GM12878 (cell line): ENCODE results near the gene SOBP. TPM values are rescaled to one million over a fixed set of nuclear protein-coding genes. Genes with fewer than 3 reads are reported as not detected.

Source experiments
- ATAC-seq: fragments of 200-7000 bp; cut with Tn5 transposase; 3 replicates; pipeline ENCODE4 v1.9.1; 2020; ENCODE audit warnings: mild to moderate bottlenecking, moderate library complexity
- BruUV-seq: library from RNA; stranded (reverse); fragments of 400-500 nt; replicated peaks from 2 replicates; lab custom pipeline; 2021; lab: Mats Ljungman, UMichigan
- CTCF ChIA-PET: fragments of 300-600 bp; sonication (Branson Sonifier 250); formaldehyde crosslinking; extraction: SDS; loops from one replicate; lab custom pipeline; 2021; ENCODE audit warnings: inconsistent platforms; lab: Yijun Ruan, JAX
- POLR2A ChIA-PET: fragments of 350-600 bp; formaldehyde crosslinking; extraction: SDS; loops from one replicate; lab custom pipeline; 2021; ENCODE audit warnings: inconsistent platforms; lab: Charles Lee
- RAD21 ChIA-PET: fragments of 300-600 bp; sonication (Branson Sonifier 250); formaldehyde crosslinking; loops from one replicate; lab custom pipeline; 2023; ENCODE audit warnings: antibody characterized with exemption; ENCODE audit not compliant: unreplicated experiment; lab: Charles Lee
- SMC1A ChIA-PET: fragments of 300-600 bp; sonication (Branson Sonifier 250); formaldehyde crosslinking; loops from one replicate; lab custom pipeline; 2023; ENCODE audit not compliant: unreplicated experiment, uncharacterized antibody; lab: Charles Lee
- DNase-seq: peaks from one replicate; pipeline ENCODE4 v3.0.0-alpha.2; 2011; ENCODE audit warnings: low read depth, low spot score
- FAIRE-seq: peaks from 3 replicates; lab custom pipeline; 2011; peaks lifted over from hg19 to GRCh38; lab: Jason Lieb, UNC
- H2AFZ ChIP-seq: 2 replicates; pipeline ENCODE4 v1.6.0; 2011; ENCODE audit warnings: low read depth, low read length, control low read depth; ENCODE audit not compliant: control insufficient read depth
- H3K27ac ChIP-seq: 2 replicates; pipeline ENCODE4 v1.5.1; 2011; ENCODE audit warnings: control low read depth; ENCODE audit not compliant: control insufficient read depth, insufficient read depth
- H3K27me3 ChIP-seq, 2 experiments: replicated peaks in 1 of 2; 2 replicates each; pipeline versions ENCODE4 v1.6.0 to v1.6.1; 2011; ENCODE audit warnings: low read length in 1 of 2; ENCODE audit not compliant: control insufficient read depth in 2 of 2, insufficient read depth in 2 of 2
- H3K36me3 ChIP-seq, 2 experiments: 2 replicates each; pipeline ENCODE4 v1.5.1; 2011; ENCODE audit warnings: low read length in 1 of 2; ENCODE audit not compliant: control insufficient read depth in 2 of 2, insufficient read depth in 2 of 2
- H3K4me1 ChIP-seq: 2 replicates; pipeline ENCODE4 v1.6.1; 2011; ENCODE audit warnings: mild to moderate bottlenecking, low read length, moderate library complexity, mixed read lengths; ENCODE audit not compliant: control insufficient read depth, insufficient read depth
- H3K4me2 ChIP-seq: 2 replicates; pipeline ENCODE4 v1.6.0; 2011; ENCODE audit warnings: control low read depth; ENCODE audit not compliant: control insufficient read depth, insufficient read depth
- H3K4me3 ChIP-seq: fragments of 200-600 bp; sonication (generic); 2 replicates; pipeline ENCODE4 v1.5.1; 2016
- H3K79me2 ChIP-seq: 2 replicates; pipeline ENCODE4 v1.6.0; 2011; ENCODE audit warnings: low read length; ENCODE audit not compliant: control insufficient read depth, insufficient read depth
- H3K9ac ChIP-seq: 2 replicates; pipeline ENCODE4 v1.8.0; 2011; ENCODE audit warnings: low read length, control low read depth, mixed read lengths; ENCODE audit not compliant: control insufficient read depth, insufficient read depth
- H3K9me3 ChIP-seq: replicated peaks from 3 replicates; pipeline ENCODE4 v1.5.1; 2011; ENCODE audit warnings: mild to moderate bottlenecking, low read length; ENCODE audit not compliant: control insufficient read depth, insufficient read depth
- H4K20me1 ChIP-seq: 2 replicates; pipeline ENCODE4 v1.6.0; 2011; ENCODE audit not compliant: control insufficient read depth, insufficient read depth
- BCL3 ChIP-seq: IDR thresholded peaks from 2 replicates; pipeline ENCODE4 v1.6.1; 2011; ENCODE audit warnings: borderline replicate concordance, low read depth, mild to moderate bottlenecking, moderate library complexity, low read length; ENCODE audit not compliant: insufficient read depth, poor library complexity, severe bottlenecking
- HSF1 ChIP-seq: fragments of 150-350 bp; IDR thresholded peaks from 2 replicates; pipeline ENCODE4 v1.6.1; 2014; ENCODE audit warnings: mild to moderate bottlenecking, low read depth, low read length
- PML ChIP-seq: IDR thresholded peaks from 2 replicates; pipeline ENCODE4 v1.6.1; 2012; ENCODE audit warnings: low read length, inconsistent platforms
- RCOR1 ChIP-seq: conservative IDR thresholded peaks from 2 replicates; pipeline ENCODE4 v1.6.1; 2012; ENCODE audit warnings: low read depth, low read length, improper control_type of control experiment
- RFX5 ChIP-seq: IDR thresholded peaks from 2 replicates; pipeline ENCODE4 v1.6.1; 2011; ENCODE audit warnings: low read depth, low read length, improper control_type of control experiment
- SUZ12 ChIP-seq: fragments of 200-600 bp; sonication (generic); IDR thresholded peaks from one replicate; pipeline ENCODE4 v1.6.1; 2018; ENCODE audit warnings: antibody characterized with exemption, mild to moderate bottlenecking; ENCODE audit not compliant: unreplicated experiment
- WGBS: methylation state at CpG from one replicate; pipeline ENCODE4 v1.1.6; 2016; ENCODE audit warnings: low lambda C conversion rate; ENCODE audit not compliant: insufficient replicate concordance, insufficient coverage; ENCODE audit errors: missing lambda C conversion rate; 5-methylcytosine and 5-hydroxymethylcytosine counted together
- in situ Hi-C: fragments of 300-500 bp; cut with MboI; formaldehyde crosslinking; loops from 9 replicates; pipeline ENCODE4 v1.14.3; 2018; ENCODE audit warnings: mixed read lengths
- intact Hi-C: fragments of 100-400 bp; cut with micrococcal nuclease; formaldehyde crosslinking; loops from one replicate; pipeline ENCODE4 v1.14.2; 2022; ENCODE audit not compliant: unreplicated experiment
- polyA plus RNA-seq, 11 experiments: library from polyadenylated mRNA; depleted of rRNA in 4 of 11; unstranded in 6 of 11; stranded (reverse) in 5 of 11; fragments of >200 nt; fragmentation: Nextera tagmentation in 4 of 11; fragmentation: Illumina TruSeq in 1 of 11; extraction: Ambion mirVana in 4 of 11; extraction: Trizol in 1 of 11; gene quantifications; 1 replicate in 1 of 11; 2 replicates in 10 of 11; pipeline versions ENCODE4 v1.2.1 to v1.2.3, GENCODE V29; 2011 to 2016; ENCODE audit warnings: inconsistent platforms in 2 of 11, missing spikeins in 2 of 11, low read depth in 1 of 11
- total RNA-seq, 4 experiments: library from RNA; depleted of rRNA in 3 of 4; stranded (reverse); fragments of >200 nt in 3 of 4; fragmentation: Illumina TruSeq in 1 of 4; extraction: Trizol in 1 of 4; gene quantifications; 2 replicates each; pipeline versions ENCODE4 v1.2.1 to v1.2.3, GENCODE V29; 2013 to 2021
- TF ChIP-seq, protein P1 (sequence below): fragments of 450-650 bp; IDR thresholded peaks from 2 replicates; pipeline ENCODE4 v1.6.1; 2017; ENCODE audit warnings: antibody characterized with exemption, mild to moderate bottlenecking, moderate library complexity

SOBP gene
- total and polyA plus RNA-seq, 10 of the 15 experiments (the other 5 are each of a cell fraction or from before 2014, with no cell fraction given) = 0.49 to 1.9 (median 0.78) TPM

GRCh38 chr6:107634324-107635056, 144.6 kb downstream of the SOBP start:
- 61% methylated on average over 25 of the region's 101 CpGs for WGBS
- peak overlapping the region; percentile 60 for H3K4me2 ChIP-seq
- CTCF ChIA-PET = no interaction called here

More at GRCh38 chr6:107634324-107635056, 144.6 kb downstream of the SOBP start:
- H3K9ac ChIP-seq = no peak overlapping the region
- H3K4me3 ChIP-seq = no peak overlapping the region
- POLR2A ChIA-PET = no interaction called here
- SMC1A ChIA-PET = no interaction called here
- TF ChIP-seq PML (no peak), RFX5 (no peak), RCOR1 (no peak), HSF1 (no peak), BCL3 (no peak), SUZ12 (peak; percentile 37)
- TF ChIP-seq, protein P1, sequence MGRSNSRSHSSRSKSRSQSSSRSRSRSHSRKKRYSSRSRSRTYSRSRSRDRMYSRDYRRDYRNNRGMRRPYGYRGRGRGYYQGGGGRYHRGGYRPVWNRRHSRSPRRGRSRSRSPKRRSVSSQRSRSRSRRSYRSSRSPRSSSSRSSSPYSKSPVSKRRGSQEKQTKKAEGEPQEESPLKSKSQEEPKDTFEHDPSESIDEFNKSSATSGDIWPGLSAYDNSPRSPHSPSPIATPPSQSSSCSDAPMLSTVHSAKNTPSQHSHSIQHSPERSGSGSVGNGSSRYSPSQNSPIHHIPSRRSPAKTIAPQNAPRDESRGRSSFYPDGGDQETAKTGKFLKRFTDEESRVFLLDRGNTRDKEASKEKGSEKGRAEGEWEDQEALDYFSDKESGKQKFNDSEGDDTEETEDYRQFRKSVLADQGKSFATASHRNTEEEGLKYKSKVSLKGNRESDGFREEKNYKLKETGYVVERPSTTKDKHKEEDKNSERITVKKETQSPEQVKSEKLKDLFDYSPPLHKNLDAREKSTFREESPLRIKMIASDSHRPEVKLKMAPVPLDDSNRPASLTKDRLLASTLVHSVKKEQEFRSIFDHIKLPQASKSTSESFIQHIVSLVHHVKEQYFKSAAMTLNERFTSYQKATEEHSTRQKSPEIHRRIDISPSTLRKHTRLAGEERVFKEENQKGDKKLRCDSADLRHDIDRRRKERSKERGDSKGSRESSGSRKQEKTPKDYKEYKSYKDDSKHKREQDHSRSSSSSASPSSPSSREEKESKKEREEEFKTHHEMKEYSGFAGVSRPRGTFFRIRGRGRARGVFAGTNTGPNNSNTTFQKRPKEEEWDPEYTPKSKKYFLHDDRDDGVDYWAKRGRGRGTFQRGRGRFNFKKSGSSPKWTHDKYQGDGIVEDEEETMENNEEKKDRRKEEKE = no peak
- TF ChIP-seq, all 136 proteins: peak for 1
- DNase-seq = no peak
- no peak for ATAC-seq
- in situ Hi-C loops (no loop called here), intact Hi-C loops (no loop called here)
- BruUV-seq = no TSS peak
- Histone ChIP-seq H3K27me3 (peaks cover 2 to 10% of the 10 kb centered on the region in 2 experiments), H3K36me3 (no peaks in the 10 kb centered on the region), H3K9me3 (no peaks in the 10 kb centered on the region), H2AFZ (no peak overlapping the region), H3K79me2 (no peaks in the 10 kb centered on the region), H3K4me1 (no peaks in the 10 kb centered on the region; the same call in 1 of the 2 replicates), H3K27ac (no peak overlapping the region), H4K20me1 (no peaks in the 10 kb centered on the region)
- RAD21 ChIA-PET = no interaction called here
- no peak for FAIRE-seq
